ENCODE results near the gene PRKCA. TPM values are rescaled to one million over a fixed set of nuclear protein-coding genes. Genes with fewer than 3 reads are reported as not detected.
"Not testable (repeated sequence)": the region's sequence is repeated elsewhere in the genome, so short reads cannot be mapped to it uniquely, and the experiment has no call there.

PRKCA gene
- 10 to 100 TPM; 43.0 to 53.0 TPM for total RNA-seq
- long read RNA-seq, full-length matches to known transcripts: 2 of 11 reads
- long read RNA-seq, partial matches to known transcripts: 0 of 11 reads
- long read RNA-seq, other reads (novel, unspliced or antisense): 9 of 11 reads

DNA sequence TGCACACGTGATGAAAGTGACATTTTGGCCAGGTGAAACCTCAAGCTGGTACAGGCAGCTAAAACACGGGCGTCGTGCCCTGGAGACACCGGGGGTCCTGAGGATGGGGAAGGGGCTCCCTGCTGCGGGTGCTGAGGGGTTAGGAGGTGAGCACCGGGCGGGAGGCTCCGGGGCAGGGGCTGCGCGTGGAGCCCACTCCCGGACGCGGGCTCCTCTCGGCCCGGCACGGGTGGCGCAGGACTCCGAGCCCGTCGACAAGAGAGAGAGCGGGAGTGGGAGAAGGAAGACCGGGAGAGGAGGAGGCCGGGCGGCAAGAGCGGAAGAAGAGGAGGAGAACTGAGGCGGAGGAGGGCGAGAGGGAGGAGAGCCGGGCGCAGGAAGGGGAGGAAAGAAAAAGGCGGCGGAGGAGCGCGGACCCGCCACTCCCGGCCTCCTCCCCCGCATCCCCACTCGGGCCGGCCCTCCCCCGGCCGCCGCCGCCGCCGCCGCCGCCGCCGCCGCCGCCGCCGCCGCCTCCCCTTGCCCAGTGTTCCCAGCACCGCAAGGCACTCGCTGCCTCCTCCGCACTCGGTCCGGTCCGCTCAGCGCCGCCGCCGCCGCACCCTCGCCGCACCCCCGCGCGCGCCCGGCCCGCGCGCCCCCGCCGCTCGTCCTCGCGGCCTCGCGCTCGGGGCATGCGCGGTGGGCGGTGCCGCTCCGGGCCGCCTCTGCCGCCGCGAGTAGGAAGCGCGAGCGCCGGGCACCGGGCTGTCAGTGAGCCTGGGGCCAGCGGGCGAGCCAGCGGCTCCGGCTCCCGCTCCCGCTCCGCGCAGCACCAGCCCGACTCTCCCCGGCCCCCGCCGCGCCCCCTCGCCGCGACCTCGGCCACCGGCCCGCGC lies at the start of gene PRKCA:
Gene PRKCA (plus strand): TSS at position 750 of the 878 bp plus-strand sequence.
- intact Hi-C loops (cut with DNase I, micrococcal nuclease): no loop called here
- peak; percentile 65 to 83 for DNase-seq
- ATAC-seq: peak; percentile 76

DNA sequence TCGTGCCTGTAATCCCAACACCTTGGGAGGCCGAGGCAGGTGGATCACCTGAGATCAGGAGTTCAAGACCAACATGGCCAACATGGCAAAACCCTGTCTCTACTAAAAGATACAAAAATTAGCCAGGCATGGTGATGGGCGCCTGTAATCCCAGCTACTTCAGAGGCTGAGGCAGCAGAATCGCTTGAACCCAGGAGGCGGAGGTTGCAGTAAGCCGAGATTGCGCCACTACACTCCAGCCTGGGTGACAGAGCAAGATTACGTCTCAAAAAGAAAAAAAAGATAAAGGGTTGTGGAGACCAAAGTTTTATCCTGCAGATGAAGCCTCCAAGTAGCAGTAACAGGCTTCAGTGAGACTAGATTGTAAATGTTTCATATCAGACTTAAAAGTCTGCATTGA lies 49.0 kb upstream of the PRKCA start:
- intact Hi-C loops (cut with DNase I, micrococcal nuclease); ATAC-seq; DNase-seq: not testable (repeated sequence)

DNA sequence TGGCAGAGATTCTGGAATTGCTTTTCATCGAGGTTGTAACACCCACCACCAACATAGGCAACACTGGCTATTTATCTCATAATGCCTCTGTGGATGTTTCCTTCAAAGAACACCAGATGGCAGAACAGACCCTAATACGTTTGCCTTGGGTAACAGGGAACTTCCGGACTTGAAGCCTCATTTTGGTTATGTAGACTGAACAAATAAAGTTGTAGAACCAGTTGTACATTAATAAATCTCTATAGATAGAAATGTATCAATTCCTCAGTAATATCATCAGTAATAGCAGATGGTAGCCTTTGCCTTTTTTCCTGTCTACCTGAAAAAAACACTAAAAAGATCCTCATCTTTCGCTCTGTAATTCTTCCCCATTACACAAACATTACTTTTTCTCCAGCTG lies 47.3 kb upstream of the PRKCA start:
- ATAC-seq (peak; percentile 93), DNase-seq (no peak)
- intact Hi-C loops (cut with DNase I, micrococcal nuclease): loop anchor here in 1 of 2 donors (2.0 to 5.0 kb wide), 2 partner anchors 312 to 417 kb away; no protein-coding TSS in a partner anchor

DNA sequence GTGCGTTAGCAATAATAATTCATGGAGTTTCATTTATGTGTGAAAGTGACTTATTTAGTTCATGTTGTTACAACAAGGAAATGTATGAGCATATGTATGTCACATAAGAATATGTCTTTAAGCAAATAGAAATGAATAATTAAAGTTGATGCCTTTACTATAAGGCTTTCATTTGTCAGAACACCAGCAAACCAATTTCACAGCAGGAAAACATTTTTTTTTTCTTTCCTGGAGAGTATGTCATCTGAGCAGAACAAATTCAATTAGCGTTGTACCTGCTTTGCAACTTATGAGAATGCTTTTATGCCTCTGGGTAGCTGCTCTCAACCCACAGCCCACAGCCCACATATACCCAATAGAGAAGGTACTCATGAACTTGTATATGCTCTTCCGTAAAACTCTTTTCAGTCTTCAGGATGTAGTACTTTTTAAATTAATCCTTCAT lies 46.9 kb upstream of the PRKCA start:
- no peak for DNase-seq
- intact Hi-C loops (cut with DNase I, micrococcal nuclease): loop anchor here in 1 of 2 donors (2.0 to 5.0 kb wide), 2 partner anchors 311 to 417 kb away; no protein-coding TSS in a partner anchor
- no peak for ATAC-seq

DNA sequence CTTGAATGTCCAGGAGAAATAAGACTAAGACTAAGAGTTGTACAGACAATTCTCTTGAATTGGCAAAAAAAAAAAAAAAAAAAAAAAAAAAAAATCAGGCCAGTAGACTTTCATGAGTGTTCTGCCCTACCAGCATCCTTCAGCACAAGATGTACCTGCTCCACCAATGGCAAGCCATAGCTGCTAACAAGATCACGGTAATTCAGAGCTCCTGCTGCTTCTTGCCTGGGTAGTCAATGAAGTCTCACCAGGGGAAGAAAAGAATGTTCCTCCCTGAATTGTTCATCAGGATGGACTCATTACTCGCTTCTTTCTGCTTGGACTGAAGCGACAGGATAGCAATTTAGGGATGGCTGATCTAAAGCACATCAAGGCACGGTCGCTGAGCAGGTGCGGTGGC lies 42.1 kb upstream of the PRKCA start:
- no peak for ATAC-seq
- no peak for DNase-seq
- intact Hi-C loops (cut with DNase I, micrococcal nuclease): no loop called here

DNA sequence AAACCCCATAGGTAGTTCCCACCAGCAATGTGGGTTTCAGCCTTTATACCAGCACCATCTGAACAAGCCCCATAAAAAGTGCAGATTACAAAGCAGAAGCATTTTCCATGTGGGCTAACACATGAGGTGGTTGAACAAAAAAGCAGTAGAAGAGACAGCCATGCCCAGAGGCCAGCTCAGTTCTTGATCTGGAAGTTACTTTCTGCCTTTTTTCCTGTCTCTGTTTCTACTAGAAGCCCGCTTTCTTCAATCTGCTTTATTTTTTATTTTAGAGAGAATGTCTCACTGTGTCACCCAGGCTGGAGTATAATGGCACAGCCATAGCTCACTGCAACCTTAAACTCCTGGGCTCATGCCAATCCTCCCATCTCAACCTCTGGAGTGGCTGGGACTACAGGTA lies 41.7 kb upstream of the PRKCA start:
- DNase-seq (no peak), ATAC-seq (no peak)
- intact Hi-C loops (cut with DNase I, micrococcal nuclease): no loop called here

DNA sequence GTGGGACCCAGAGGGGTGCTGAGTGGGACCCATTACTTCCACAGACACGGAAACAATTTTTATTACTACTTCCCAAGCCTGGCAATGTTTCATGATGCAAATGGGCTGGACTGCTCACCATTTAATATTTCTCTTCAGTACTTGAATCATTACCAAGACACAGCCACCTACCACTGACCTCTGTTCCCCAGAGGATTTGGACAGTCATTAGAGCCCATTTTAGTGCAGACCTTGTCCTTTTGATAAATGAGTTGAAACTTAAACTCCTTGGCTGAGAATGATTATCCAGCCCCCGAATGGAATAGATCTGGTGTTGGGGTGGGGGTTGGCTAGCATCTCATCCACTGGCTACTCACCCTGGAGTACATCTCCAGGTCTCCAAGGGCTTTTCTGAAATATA lies 39.6 kb upstream of the PRKCA start:
- intact Hi-C loops (cut with DNase I, micrococcal nuclease): no loop called here
- no peak for ATAC-seq

DNA sequence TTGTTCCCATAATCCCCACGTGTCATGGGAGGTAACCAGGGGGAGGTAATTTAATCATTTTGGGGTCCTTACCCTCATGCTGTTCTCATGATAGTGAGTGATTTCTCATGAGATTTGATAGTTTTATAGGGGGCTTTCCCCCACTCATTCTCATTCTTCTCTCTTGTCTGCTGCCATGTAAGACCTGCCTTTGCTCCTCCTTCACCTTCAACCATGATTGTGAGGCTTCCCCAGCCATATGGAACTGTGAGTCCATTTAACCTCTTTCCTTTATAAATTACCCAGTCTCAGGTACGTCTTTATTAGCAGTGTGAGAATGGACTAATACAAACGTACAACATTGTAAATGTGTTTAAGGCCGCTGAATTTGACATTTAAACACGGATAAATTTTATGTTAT lies 37.7 kb upstream of the PRKCA start:
- intact Hi-C loops (cut with DNase I, micrococcal nuclease): no loop called here
- no peak for ATAC-seq
- no peak for DNase-seq

More for the DNA sequence above, 39.6 kb upstream of the PRKCA start:
- DNase-seq: no peak

DNA sequence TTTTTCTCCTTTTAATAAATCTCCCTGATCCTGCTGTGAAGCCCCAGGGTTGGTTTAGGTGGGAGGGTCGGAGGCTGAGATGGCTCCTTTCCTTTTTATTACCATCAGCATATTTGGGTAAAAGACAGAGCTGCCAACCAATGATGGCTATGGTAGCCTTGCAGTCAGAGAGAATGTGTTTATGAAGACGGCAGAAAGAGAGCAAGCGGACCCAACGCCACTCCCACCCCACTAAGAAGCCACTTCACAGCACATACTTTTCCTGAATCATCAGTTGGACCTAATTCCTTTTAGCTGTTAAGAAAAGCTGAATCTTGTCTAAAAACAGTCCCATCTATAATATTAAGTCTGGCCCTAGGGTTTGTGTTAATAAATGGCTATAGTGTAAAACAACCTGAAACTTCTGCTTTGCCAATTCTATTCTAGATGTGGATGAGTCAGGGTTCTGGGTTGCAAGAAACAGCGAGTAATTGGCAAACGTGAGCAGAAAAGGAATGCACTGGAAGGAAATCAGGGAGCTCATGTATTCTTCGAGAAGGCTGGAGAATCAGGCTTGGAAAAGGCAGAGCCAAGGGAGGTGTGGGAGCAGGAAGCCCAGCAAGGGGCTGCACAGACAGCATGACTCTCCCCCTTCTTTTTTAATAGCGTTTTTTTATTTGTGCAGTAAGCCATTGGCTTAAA lies 34.0 kb upstream of the PRKCA start:
- intact Hi-C loops (cut with DNase I, micrococcal nuclease): no loop called here
- no peak for DNase-seq
- ATAC-seq: no peak

DNA sequence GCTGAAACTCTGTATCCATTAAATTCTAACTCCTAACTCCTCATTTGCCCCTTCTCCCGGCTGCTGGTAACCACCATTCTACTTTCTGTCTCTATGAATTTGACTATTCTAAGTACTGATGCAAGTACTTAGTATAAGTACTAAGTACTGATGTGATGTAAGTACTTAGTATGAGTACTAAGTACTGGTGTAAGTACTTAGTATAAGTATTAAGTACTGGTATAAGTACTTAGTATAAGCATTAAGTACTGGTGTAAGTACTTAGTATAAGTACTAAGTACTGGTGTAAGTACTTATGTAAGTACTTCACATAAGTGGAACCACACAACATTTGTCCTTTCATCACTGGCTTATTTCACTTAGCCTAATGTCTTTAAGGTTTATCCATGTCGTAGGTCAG lies 32.3 kb upstream of the PRKCA start:
- ATAC-seq (no peak), DNase-seq (no peak)
- intact Hi-C loops (cut with DNase I, micrococcal nuclease): no loop called here

DNA sequence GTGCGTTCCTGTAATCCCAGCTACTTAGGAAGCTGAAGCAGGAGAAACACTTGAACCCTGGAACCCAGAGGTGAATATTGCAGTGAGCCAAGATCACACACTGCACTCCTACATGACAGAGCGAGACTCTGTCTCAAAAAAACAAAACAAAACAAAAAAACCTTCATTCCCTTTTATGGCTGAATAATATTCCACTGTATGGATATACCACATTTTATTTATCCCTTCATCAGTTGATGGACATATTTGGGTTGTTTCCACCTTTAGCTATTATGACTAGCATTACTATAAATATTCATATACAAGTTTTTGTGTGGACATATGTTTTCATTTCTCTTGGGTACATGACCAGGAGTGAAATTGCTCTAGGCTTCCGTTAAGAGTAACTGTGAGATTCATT lies 30.9 kb upstream of the PRKCA start:
- DNase-seq (no peak), ATAC-seq (no peak)
- intact Hi-C loops (cut with DNase I, micrococcal nuclease): no loop called here

DNA sequence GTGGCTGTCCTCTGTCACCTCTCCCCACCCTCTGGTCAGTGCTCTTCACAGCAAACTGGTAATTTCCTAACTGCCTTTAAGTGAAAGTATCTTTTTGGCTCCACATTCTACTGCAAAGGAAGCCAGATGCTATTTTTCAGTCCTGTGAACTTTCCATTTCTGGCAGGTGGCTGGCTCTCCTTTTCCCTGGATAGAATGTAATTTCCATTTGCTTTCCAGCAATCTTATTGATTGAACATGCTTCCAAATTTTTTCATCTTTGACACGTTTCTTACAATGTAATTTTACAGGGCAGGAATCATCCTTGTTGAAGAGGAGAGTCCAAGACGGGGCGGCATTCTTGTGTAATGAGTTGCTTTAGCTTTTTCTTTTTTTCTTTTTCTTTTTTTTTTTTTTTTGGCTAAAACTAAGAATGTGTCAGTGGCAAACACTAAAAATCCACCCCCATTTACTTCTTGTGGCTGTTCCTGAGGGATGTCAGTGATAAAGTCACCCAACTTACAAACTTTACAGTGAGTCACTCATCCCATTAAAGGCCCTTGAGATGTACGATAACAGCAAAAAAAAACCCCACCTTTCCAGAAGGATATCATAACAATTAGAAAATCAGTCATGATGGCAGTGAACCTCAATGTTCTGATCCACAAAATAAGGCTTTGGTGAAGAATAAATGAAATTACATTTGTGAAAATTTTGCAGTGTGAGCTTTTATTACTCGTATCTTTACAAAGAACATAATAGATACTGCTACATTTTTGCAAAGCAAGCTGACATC lies 29.4 kb upstream of the PRKCA start:
- intact Hi-C loops (cut with DNase I, micrococcal nuclease): no loop called here
- no peak for ATAC-seq
- DNase-seq: no peak

DNA sequence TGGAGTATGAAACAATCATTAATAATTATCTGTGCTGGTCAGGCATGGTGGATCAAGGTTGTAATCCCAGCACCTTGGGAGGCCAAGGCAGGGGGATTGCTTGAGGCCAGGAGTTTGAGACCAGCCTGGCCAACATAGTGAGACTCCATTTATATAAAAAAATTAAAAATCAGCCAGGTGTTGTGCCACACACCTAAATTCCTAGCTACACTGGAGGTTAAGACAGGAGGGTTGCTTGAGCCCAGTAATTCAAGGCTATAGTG lies 28.9 kb upstream of the PRKCA start:
- DNase-seq: no peak
- intact Hi-C loops (cut with DNase I, micrococcal nuclease): no loop called here
- no peak for ATAC-seq

DNA sequence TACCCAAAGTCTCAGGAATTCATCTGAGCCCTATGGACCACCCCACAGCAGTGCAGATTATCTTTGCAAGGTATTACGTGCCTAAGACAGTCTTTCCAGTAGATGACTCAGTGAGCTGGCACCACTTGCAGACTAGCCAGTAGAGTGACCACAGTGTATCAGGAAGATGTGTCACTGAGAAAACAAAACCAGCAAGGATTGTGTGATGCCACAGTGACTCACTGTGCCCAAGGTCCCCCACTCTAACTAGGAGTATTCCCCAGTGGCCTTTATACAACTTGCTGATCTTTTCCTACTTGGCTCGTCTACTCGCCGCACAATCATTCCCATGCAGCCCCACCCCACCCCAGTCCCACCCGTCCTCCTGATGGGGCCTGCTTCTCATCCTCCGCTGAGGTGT lies 26.8 kb upstream of the PRKCA start:
- ATAC-seq (no peak), DNase-seq (no peak)
- intact Hi-C loops (cut with DNase I, micrococcal nuclease): no loop called here

DNA sequence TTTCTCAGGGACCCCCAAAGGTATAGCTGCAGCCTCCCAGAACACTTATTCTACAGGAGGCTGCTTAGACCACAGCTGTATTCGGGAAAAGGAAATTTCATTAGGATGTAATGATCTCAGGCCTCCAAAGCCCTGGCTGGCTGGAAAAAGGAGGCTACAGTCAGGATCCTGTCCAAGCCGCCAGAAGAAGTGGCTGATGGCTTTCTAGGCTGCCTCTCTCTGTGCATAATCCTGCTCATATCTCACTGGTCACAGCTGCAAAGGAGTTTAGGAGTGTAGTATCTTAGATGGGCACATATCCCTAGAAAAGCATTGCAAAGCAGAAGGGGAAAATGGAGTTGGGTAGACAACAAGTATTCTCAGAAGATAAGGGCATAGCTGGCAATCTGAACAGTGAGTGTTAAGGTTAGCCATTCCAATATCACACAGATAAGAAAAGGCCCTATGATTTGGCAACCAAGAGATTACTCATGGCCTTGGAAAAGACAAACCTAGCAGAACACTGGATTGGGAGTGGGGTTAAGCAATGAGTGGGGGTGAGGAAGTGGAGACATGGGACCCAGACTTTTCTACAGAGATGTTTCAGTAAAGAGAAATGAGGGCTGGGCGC lies 26.0 kb upstream of the PRKCA start:
- DNase-seq (no peak), ATAC-seq (no peak)
- intact Hi-C loops (cut with DNase I, micrococcal nuclease): no loop called here

DNA sequence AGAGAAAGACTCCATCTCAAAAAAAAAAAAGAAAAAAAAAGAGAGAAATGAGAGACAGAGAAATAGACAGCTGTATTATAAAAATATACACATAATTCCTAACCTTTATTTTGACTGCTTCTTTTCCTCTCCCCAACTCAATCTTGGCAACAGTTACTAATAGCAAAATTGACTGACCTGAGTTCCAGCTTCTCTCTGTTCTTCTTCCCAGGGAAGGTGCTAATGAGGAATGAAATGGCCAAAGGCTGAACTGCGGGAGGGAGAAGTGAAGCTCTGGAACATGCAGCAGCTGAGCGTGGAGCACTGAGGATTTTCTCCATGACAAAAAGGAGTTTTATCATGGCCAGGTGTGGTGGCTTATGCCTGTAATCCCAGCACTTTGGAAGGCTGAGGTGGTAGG lies 25.2 kb upstream of the PRKCA start:
- intact Hi-C loops (cut with DNase I, micrococcal nuclease): no loop called here
- DNase-seq: no peak
- ATAC-seq: no peak

DNA sequence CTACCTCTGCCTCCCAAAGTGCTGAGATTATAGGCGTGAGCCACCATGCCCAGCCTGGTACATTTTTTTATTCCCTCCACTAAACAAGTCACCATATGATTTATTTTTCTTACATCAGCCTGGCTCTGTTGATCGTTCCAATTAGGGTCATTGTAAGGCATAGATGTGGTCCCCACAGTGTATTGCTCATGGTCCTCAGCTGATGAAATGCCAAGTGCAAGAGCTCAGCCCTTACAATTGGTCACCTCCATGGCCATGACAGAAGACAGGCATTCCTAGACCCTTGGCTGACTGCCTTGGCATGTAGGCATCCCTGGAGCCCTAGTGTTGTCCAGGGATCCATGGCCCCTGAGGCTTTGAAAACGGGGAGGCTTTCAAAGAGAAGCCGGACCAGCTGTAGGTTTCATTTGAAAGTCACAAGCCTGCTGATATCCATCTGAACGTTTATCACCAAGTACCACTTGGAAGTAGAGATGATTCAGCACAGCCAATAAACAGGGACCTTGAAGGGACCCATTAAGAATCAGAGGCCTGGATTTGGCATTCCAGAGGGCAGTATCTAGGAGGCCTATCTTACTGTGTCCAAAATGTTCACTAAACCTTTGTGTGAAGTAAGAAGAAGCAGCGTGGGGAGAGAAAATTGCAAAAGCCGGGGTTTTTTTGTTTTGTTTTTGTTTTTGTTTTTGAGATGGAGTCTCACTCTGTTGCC lies 20.6 kb upstream of the PRKCA start:
- ATAC-seq (no peak), DNase-seq (no peak)
- intact Hi-C loops (cut with DNase I, micrococcal nuclease): no loop called here

DNA sequence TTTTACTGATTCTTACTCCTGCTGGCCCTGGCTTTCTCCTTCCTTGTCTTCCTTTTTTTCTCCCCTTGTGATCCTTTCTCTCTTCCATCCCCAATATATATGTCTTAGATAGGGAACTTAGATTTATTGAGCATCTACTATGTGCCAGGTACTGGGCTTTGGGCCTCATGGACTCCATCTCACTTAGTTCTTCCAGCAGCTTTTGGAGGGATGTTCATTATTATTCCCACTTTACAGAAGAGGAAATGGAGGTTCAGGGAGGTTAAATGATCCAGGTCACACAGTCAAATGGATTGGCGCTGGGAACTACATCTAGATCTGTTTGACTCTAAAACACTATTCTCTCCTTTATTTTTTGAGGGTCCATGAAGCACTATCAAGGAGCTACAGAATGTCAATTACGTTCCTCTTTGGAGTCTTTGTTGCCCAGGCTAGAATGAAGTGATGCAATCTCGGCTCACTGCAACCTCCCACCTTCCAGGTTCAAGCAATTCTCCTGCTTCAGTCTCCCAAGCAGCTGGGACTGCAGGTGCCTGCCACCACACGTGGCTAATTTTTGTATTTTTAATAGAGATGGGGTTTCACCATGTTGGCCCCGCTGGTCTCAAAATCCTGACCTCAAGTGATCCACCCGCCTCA lies 19.0 kb upstream of the PRKCA start:
- DNase-seq (no peak), ATAC-seq (no peak)
- intact Hi-C loops (cut with DNase I, micrococcal nuclease): no loop called here

Measured in left colon (tissue), 2 donors.